Measurements from ENCODE around the gene FBXL17.
"Not testable (repeated sequence)": the region's sequence is repeated elsewhere in the genome, so short reads cannot be mapped to it uniquely, and the experiment has no call there.

FBXL17 gene

GRCh38 chr5:108381954-108382783, at the start of gene FBXL17:
Gene FBXL17 (minus strand): TSS chr5:108382098.
- H3K9ac ChIP-seq (ENCODE audit: low read length) = peak within 1 kb of the TSS; percentile 98

GRCh38 chr5:108430931-108431608, 49.2 kb upstream of the FBXL17 start:
- H3K27me3 ChIP-seq (replicated peaks; ENCODE audit: control insufficient read depth, insufficient read depth, low read length) = no peaks in the 10 kb centered on the region
- no peak overlapping the region for H3K9ac ChIP-seq (ENCODE audit: low read length)
- no peaks in the 10 kb centered on the region for H3K36me3 ChIP-seq (ENCODE audit: control insufficient read depth, insufficient read depth, low read length, severe bottlenecking)
- DNase-seq (ENCODE audit: low read depth) = peak; percentile 7
- no peak overlapping the region for H3K4me3 ChIP-seq (ENCODE audit: low read length)
- peaks cover 13% of the 10 kb centered on the region for H3K4me1 ChIP-seq (ENCODE audit: control insufficient read depth, insufficient read depth, low read length)
- H3K9me3 ChIP-seq (ENCODE audit: control insufficient read depth, low read length) = no peaks in the 10 kb centered on the region

More at GRCh38 chr5:108381954-108382783, at the start of gene FBXL17:
- H3K9me3 ChIP-seq (ENCODE audit: control insufficient read depth, low read length) = no peaks in the 10 kb centered on the region
- peaks cover 33% of the 10 kb centered on the region for H3K4me1 ChIP-seq (ENCODE audit: control insufficient read depth, insufficient read depth, low read length)
- no peaks in the 10 kb centered on the region for H3K27me3 ChIP-seq (replicated peaks; ENCODE audit: control insufficient read depth, insufficient read depth, low read length)
- H3K36me3 ChIP-seq (ENCODE audit: control insufficient read depth, insufficient read depth, low read length, severe bottlenecking) = no peaks in the 10 kb centered on the region
- DNase-seq (ENCODE audit: low read depth) = peak; percentile 92
- peak within 1 kb of the TSS; percentile 89 for H3K4me3 ChIP-seq (ENCODE audit: low read length)

DNA sequence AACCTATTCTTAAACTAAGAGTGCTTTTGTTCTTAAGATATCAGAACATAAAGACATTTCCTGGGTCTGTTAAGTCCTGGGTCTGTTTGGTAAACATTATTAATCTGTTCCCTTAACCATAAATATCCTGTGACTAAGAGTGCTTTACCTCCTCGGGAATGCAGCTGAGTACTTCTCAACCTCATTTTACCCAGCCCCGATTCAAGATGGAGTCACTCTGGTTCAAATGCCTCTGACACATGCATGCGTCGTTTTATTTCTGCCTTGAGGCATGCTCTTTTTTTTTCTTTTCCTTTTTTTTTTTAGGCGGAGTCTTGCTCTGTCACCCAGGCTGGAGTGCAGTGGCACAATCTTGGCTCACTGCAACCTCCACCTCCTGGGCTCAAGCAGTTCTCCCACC, 39.8 kb upstream of the FBXL17 start:
- H3K9ac ChIP-seq (ENCODE audit: low read length) = no peak overlapping the region
- H3K9me3 ChIP-seq (ENCODE audit: control insufficient read depth, low read length) = no peaks in the 10 kb centered on the region

GRCh38 chr5:108420755-108421154, 38.9 kb upstream of the FBXL17 start:
- Histone ChIP-seq H3K36me3 (ENCODE audit: control insufficient read depth, insufficient read depth, low read length, severe bottlenecking) (no peaks in the 10 kb centered on the region), H3K9ac (ENCODE audit: low read length) (no peak overlapping the region), H3K4me1 (ENCODE audit: control insufficient read depth, insufficient read depth, low read length) (no peaks in the 10 kb centered on the region), H3K4me3 (ENCODE audit: low read length) (no peak overlapping the region), H3K27me3 (replicated peaks; ENCODE audit: control insufficient read depth, insufficient read depth, low read length) (no peaks in the 10 kb centered on the region), H3K9me3 (ENCODE audit: control insufficient read depth, low read length) (no peaks in the 10 kb centered on the region)
- no peak for DNase-seq (ENCODE audit: low read depth)

More for the DNA sequence above, 39.8 kb upstream of the FBXL17 start:
- Histone ChIP-seq H3K4me3 (ENCODE audit: low read length) (no peak overlapping the region), H3K4me1 (ENCODE audit: control insufficient read depth, insufficient read depth, low read length) (no peaks in the 10 kb centered on the region), H3K27me3 (replicated peaks; ENCODE audit: control insufficient read depth, insufficient read depth, low read length) (no peaks in the 10 kb centered on the region), H3K36me3 (ENCODE audit: control insufficient read depth, insufficient read depth, low read length, severe bottlenecking) (no peaks in the 10 kb centered on the region)
- no peak for DNase-seq (ENCODE audit: low read depth)

GRCh38 chr5:108420158-108420557, 38.3 kb upstream of the FBXL17 start:
- no peaks in the 10 kb centered on the region for H3K27me3 ChIP-seq (replicated peaks; ENCODE audit: control insufficient read depth, insufficient read depth, low read length)
- no peak overlapping the region for H3K4me3 ChIP-seq (ENCODE audit: low read length)
- DNase-seq (ENCODE audit: low read depth) = no peak
- no peaks in the 10 kb centered on the region for H3K4me1 ChIP-seq (ENCODE audit: control insufficient read depth, insufficient read depth, low read length)
- no peaks in the 10 kb centered on the region for H3K36me3 ChIP-seq (ENCODE audit: control insufficient read depth, insufficient read depth, low read length, severe bottlenecking)
- H3K9me3 ChIP-seq (ENCODE audit: control insufficient read depth, low read length) = no peaks in the 10 kb centered on the region
- H3K9ac ChIP-seq (ENCODE audit: low read length) = no peak overlapping the region

DNA sequence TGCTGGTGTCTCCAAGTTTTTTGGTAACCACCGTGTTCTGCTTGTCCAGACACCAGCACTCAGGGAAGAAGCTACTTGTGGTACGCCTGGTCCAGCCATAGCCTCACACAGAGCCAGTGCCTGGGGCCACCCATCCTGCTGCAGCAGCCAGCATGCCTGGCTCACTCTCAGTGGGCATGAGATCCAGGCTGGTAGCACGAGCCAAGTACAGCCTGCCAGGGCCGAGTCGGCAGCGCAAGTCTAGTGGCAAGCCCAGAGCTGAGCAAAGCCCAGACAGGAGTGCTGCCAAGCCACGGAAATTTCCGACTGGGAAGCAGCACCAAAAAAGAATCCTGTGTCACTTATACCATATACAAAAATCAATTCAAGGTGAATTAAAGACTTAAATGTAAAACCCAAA, 36.3 kb upstream of the FBXL17 start:
- Histone ChIP-seq H3K36me3 (ENCODE audit: control insufficient read depth, insufficient read depth, low read length, severe bottlenecking) (no peaks in the 10 kb centered on the region), H3K27me3 (replicated peaks; ENCODE audit: control insufficient read depth, insufficient read depth, low read length) (no peaks in the 10 kb centered on the region), H3K9me3 (ENCODE audit: control insufficient read depth, low read length) (no peaks in the 10 kb centered on the region), H3K9ac (ENCODE audit: low read length) (no peak overlapping the region), H3K4me3 (ENCODE audit: low read length) (no peak overlapping the region), H3K4me1 (ENCODE audit: control insufficient read depth, insufficient read depth, low read length) (no peaks in the 10 kb centered on the region)
- DNase-seq (ENCODE audit: low read depth) = no peak

DNA sequence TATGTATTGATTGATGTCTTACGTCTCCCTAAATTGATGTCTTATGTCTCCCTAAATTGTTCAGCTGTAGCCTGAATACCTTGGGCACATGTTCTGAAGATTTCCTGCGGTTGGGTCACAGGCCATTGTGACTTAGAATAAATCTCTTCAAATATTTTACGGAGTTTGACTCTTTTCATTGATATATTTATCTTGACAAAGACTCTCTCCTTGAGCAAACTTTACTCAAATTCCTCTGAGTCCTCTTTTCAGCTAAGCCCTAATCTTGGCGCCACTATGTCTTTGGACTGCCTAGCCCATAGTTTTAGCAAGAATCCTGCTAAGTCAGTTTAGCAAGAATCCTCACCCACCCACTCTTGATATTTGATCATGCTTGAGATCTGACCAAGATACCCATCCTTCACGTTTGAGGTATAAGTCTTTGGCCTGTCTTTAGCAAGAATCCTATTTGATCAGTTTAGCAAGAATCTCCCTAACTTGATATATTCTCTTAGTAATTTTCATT, 35.3 kb upstream of the FBXL17 start:
- Histone ChIP-seq H3K4me3 (ENCODE audit: low read length) (no peak overlapping the region), H3K9me3 (ENCODE audit: control insufficient read depth, low read length) (no peaks in the 10 kb centered on the region), H3K4me1 (ENCODE audit: control insufficient read depth, insufficient read depth, low read length) (no peaks in the 10 kb centered on the region), H3K36me3 (ENCODE audit: control insufficient read depth, insufficient read depth, low read length, severe bottlenecking) (no peaks in the 10 kb centered on the region), H3K9ac (ENCODE audit: low read length) (no peak overlapping the region), H3K27me3 (replicated peaks; ENCODE audit: control insufficient read depth, insufficient read depth, low read length) (no peaks in the 10 kb centered on the region)
- DNase-seq (ENCODE audit: low read depth) = no peak

GRCh38 chr5:108415726-108416125, 33.8 kb upstream of the FBXL17 start:
- Histone ChIP-seq H3K9me3 (ENCODE audit: control insufficient read depth, low read length) (no peaks in the 10 kb centered on the region), H3K4me1 (ENCODE audit: control insufficient read depth, insufficient read depth, low read length) (no peaks in the 10 kb centered on the region), H3K27me3 (replicated peaks; ENCODE audit: control insufficient read depth, insufficient read depth, low read length) (no peaks in the 10 kb centered on the region), H3K9ac (ENCODE audit: low read length) (no peak overlapping the region), H3K36me3 (ENCODE audit: control insufficient read depth, insufficient read depth, low read length, severe bottlenecking) (no peaks in the 10 kb centered on the region), H3K4me3 (ENCODE audit: low read length) (no peak overlapping the region)
- DNase-seq (ENCODE audit: low read depth) = no peak

DNA sequence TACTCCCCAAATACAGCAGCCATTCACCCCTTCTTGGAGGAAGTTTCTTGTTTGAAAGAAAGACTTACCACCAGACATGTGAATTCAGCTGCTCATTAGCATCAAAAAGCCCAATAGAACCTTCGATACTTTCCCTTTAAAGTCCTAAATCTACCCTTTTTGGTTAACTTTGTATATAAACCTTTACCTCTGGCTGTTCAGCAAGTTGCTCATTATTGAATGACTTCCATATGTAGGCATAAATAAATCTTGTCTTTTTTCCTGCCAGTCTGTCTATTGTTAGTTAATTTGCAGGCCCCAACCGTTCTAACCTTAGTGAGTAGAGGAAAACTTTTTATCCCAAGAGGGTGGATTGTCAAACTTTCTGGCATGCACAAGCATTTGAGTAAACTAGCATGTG, 27.9 kb upstream of the FBXL17 start:
- H3K4me3 ChIP-seq (ENCODE audit: low read length) = no peak overlapping the region
- H3K9me3 ChIP-seq (ENCODE audit: control insufficient read depth, low read length) = no peaks in the 10 kb centered on the region
- no peak overlapping the region for H3K9ac ChIP-seq (ENCODE audit: low read length)
- DNase-seq (ENCODE audit: low read depth) = no peak
- H3K27me3 ChIP-seq (replicated peaks; ENCODE audit: control insufficient read depth, insufficient read depth, low read length) = no peaks in the 10 kb centered on the region
- no peaks in the 10 kb centered on the region for H3K36me3 ChIP-seq (ENCODE audit: control insufficient read depth, insufficient read depth, low read length, severe bottlenecking)
- no peaks in the 10 kb centered on the region for H3K4me1 ChIP-seq (ENCODE audit: control insufficient read depth, insufficient read depth, low read length)

- not testable (repeated sequence) for H3K36me3 ChIP-seq (ENCODE audit: control insufficient read depth, insufficient read depth, low read length, severe bottlenecking); H3K4me1 ChIP-seq (ENCODE audit: control insufficient read depth, insufficient read depth, low read length); H3K9me3 ChIP-seq (ENCODE audit: control insufficient read depth, low read length); DNase-seq (ENCODE audit: low read depth); H3K4me3 ChIP-seq (ENCODE audit: low read length); H3K9ac ChIP-seq (ENCODE audit: low read length); H3K27me3 ChIP-seq (replicated peaks; ENCODE audit: control insufficient read depth, insufficient read depth, low read length)
Observed at GRCh38 chr5:108405201-108405600, 23.3 kb upstream of the FBXL17 start.

- H3K9me3 ChIP-seq (ENCODE audit: control insufficient read depth, low read length) = no peaks in the 10 kb centered on the region
- no peaks in the 10 kb centered on the region for H3K36me3 ChIP-seq (ENCODE audit: control insufficient read depth, insufficient read depth, low read length, severe bottlenecking)
- H3K4me3 ChIP-seq (ENCODE audit: low read length) = no peak overlapping the region
- DNase-seq (ENCODE audit: low read depth) = no peak
- no peak overlapping the region for H3K9ac ChIP-seq (ENCODE audit: low read length)
- H3K27me3 ChIP-seq (replicated peaks; ENCODE audit: control insufficient read depth, insufficient read depth, low read length) = no peaks in the 10 kb centered on the region
- no peaks in the 10 kb centered on the region for H3K4me1 ChIP-seq (ENCODE audit: control insufficient read depth, insufficient read depth, low read length)
Observed at GRCh38 chr5:108398964-108399363, 17.1 kb upstream of the FBXL17 start.
